ENCODE data around the gene CLIC3. TPM values are rescaled to one million over a fixed set of nuclear protein-coding genes. Genes with fewer than 3 reads are reported as not detected.
A peak's percentile ranks its signal among the peaks of the same experiment; 100 is the strongest.

Gene CLIC3
- total RNA-seq, 4 donors from 2014 or later: 1.2 to 120 (median 38.0) TPM

- peak; percentile 92 for DNase-seq (ENCODE audit: low spot score in 2 of 2)
- H3K4me3 ChIP-seq: peak overlapping the region; percentile 52 to 74 (median 66)
- WGBS, 2 donors: 5 to 7% methylated on average over 16 to 17 of the region's 63 CpGs
- H3K4me1 ChIP-seq: peaks cover 0 to 76% (median 36%) of the 10 kb centered on the region in 4 donors
- no peaks in the 10 kb centered on the region for H3K36me3 ChIP-seq
- H3K27me3 ChIP-seq: no peaks in the 10 kb centered on the region
- H3K9me3 ChIP-seq: no peaks in the 10 kb centered on the region
- peak overlapping the region; percentile 59 to 92 (median 88) for H3K27ac ChIP-seq
- TF ChIP-seq, protein P1, sequence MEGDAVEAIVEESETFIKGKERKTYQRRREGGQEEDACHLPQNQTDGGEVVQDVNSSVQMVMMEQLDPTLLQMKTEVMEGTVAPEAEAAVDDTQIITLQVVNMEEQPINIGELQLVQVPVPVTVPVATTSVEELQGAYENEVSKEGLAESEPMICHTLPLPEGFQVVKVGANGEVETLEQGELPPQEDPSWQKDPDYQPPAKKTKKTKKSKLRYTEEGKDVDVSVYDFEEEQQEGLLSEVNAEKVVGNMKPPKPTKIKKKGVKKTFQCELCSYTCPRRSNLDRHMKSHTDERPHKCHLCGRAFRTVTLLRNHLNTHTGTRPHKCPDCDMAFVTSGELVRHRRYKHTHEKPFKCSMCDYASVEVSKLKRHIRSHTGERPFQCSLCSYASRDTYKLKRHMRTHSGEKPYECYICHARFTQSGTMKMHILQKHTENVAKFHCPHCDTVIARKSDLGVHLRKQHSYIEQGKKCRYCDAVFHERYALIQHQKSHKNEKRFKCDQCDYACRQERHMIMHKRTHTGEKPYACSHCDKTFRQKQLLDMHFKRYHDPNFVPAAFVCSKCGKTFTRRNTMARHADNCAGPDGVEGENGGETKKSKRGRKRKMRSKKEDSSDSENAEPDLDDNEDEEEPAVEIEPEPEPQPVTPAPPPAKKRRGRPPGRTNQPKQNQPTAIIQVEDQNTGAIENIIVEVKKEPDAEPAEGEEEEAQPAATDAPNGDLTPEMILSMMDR (IDR thresholded peaks at IDR 0.05): peak in 3 of 5 experiments; percentile 17 to 57 (median 34)
- TF ChIP-seq POLR2A (IDR thresholded peaks at IDR 0.05) (peak; percentile 52 to 88), EP300 (IDR thresholded peaks at IDR 0.05) (peak in 1 of 2 donors; percentile 89)
Observed at GRCh38 chr9:136949817-136950655, 46.3 kb downstream of the CLIC3 start.

- no peaks in the 10 kb centered on the region for H3K36me3 ChIP-seq
- TF ChIP-seq POLR2A (IDR thresholded peaks at IDR 0.05) (no peak), EP300 (IDR thresholded peaks at IDR 0.05) (no peak)
- TF ChIP-seq, protein P1 (IDR thresholded peaks at IDR 0.05): no peak
Observed at GRCh38 chr9:136949239-136949816, 47.0 kb downstream of the CLIC3 start.

DNA sequence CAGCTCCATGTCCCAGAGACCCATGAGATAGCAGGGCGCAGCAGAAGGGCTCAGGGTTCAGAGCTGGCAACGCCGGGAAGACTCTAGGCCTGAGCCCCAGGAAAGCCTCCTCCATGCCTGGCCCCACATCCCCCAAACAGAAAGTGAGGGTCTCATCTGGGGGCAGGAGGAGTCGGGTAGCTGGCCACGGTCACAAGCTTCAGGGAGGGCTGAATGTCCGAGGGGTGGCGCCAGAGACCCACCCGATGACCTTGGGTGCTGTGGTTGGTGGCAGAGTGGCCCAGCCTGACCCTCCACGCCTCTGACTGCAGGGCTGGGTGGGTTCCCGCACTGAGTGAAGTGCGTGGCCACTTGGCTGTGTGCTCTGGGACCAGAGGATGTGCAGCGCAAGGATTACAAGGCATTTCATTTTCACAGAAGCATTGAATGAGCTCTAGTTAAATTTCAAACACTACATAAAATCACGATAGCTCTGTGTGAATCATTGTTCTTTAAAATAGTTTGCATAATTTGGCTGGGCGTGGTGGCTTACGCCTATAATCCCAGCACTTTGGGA is 48.3 kb downstream of the CLIC3 start:
- Histone ChIP-seq H3K4me1 (peaks cover 0 to 88% (median 46%) of the 10 kb centered on the region in 4 donors), H3K4me3 (no peak overlapping the region), H3K36me3 (peaks cover 0 to 4% (median 0%) of the 10 kb centered on the region in 3 donors), H3K27me3 (no peaks in the 10 kb centered on the region), H3K9me3 (no peaks in the 10 kb centered on the region), H3K27ac (peak overlapping the region; percentile 61 to 92 (median 88))
- WGBS, 2 donors: 17 to 22% methylated on average over 12 to 13 of the region's 15 CpGs
- no peak for DNase-seq (ENCODE audit: low spot score in 2 of 2)
- TF ChIP-seq POLR2A (IDR thresholded peaks at IDR 0.05) (no peak), EP300 (IDR thresholded peaks at IDR 0.05) (no peak)
- TF ChIP-seq, protein P1 (IDR thresholded peaks at IDR 0.05): peak; percentile 41 to 80 (median 58)

More at GRCh38 chr9:136949239-136949816, 47.0 kb downstream of the CLIC3 start:
- peaks cover 0 to 80% (median 38%) of the 10 kb centered on the region in 4 donors for H3K4me1 ChIP-seq
- H3K4me3 ChIP-seq: peak overlapping the region; percentile 52 to 74 (median 66)
- H3K27ac ChIP-seq: peak overlapping the region; percentile 59 to 92 (median 88)
- no peaks in the 10 kb centered on the region for H3K9me3 ChIP-seq
- no peaks in the 10 kb centered on the region for H3K27me3 ChIP-seq
- no peak for DNase-seq (ENCODE audit: low spot score in 2 of 2)
- WGBS, 2 donors: 13 to 16% methylated on average over 20 to 22 of the region's 22 CpGs

DNA sequence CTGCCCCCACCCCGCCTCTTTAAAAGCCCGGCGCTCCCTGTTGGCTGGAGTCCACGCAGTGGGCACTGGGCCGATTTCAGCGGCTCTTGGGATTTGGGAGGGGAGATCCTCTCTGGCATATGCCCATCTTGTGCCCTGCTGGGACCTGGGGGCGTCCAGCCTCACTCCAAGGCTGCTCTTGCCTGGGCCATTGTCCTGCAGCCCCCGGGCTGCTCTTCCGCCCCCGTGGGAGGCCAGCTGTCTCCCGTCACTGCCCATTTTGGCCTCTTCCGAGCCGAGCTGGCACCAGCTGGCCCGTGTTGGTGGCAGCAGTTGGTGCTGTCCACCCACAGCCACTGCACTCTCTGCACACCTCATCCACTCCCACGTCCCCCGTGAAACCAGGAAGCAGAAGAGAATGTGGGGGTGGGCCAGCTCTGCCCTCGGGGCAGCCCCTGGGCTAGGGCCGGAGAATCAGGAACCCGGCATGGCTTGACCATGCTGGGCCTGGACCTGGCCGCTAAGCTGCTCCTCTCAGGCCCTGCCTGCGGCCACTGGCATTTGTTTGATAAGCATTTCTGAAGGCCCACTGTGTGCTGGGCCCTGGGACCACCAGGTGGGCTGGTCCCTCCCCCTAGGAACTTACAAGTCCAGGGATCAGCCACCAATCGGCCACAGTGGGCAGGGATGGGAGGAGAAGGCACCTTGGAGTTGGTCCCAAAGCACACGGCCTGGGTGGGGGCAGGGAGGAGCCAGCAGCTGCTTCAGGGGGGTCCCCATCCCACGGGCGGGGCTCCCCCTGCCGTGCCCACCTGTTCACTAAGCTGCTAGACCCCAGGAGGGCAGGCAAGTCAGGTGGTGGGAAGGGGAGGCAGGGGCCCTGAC is 49.1 kb downstream of the CLIC3 start:
- no peaks in the 10 kb centered on the region for H3K27me3 ChIP-seq
- WGBS, 2 donors: 57 to 58% methylated on average over 20 of the region's 26 CpGs
- peaks cover 0 to 89% (median 50%) of the 10 kb centered on the region in 4 donors for H3K4me1 ChIP-seq
- no peak for DNase-seq (ENCODE audit: low spot score in 2 of 2)
- peaks cover 0 to 12% (median 7%) of the 10 kb centered on the region in 3 donors for H3K36me3 ChIP-seq
- H3K9me3 ChIP-seq: no peaks in the 10 kb centered on the region
- H3K27ac ChIP-seq: peak overlapping the region; percentile 61 to 92 (median 88)
- TF ChIP-seq, protein P1 (IDR thresholded peaks at IDR 0.05): no peak
- TF ChIP-seq POLR2A (IDR thresholded peaks at IDR 0.05) (no peak), EP300 (IDR thresholded peaks at IDR 0.05) (no peak)
- H3K4me3 ChIP-seq: no peak overlapping the region
